Sigmoid colon (tissue), 7 donors: ENCODE results near the gene TNFSF15. TPM values are rescaled to one million over a fixed set of nuclear protein-coding genes. Genes with fewer than 3 reads are reported as not detected.

ENCODE experiments used
- DNase-seq: peaks from one replicate; pipeline ENCODE4 v3.0.0-alpha.2; 2019
- H3K27ac ChIP-seq, 4 donors: fragments of 200-600 bp; sonication (generic); one replicate each; pipeline ENCODE4 v1.5.1; 2016 to 2019; ENCODE audit warnings: mild to moderate bottlenecking in 1 of 4
- H3K27me3 ChIP-seq, 3 donors: fragments of 200-600 bp; sonication (generic); one replicate each; pipeline ENCODE4 v1.5.1; 2019; ENCODE audit warnings: mild to moderate bottlenecking in 1 of 3
- H3K36me3 ChIP-seq, 4 donors: fragments of 200-600 bp; sonication (generic); one replicate each; pipeline ENCODE4 v1.5.1; 2016 to 2019
- H3K4me1 ChIP-seq, 4 donors: fragments of 200-600 bp; sonication (generic); one replicate each; pipeline ENCODE4 v1.5.1; 2017 to 2019
- H3K4me3 ChIP-seq, 4 donors: fragments of 200-600 bp; sonication (generic); one replicate each; pipeline ENCODE4 v1.5.1; 2017 to 2019; ENCODE audit warnings: mild to moderate bottlenecking in 2 of 4, moderate library complexity in 1 of 4
- H3K9me3 ChIP-seq, 4 donors: fragments of 200-600 bp in 3 of 4; sonication (generic) in 3 of 4; one replicate each; pipeline versions ENCODE4 v1.5.1 to v1.6.1; 2013 to 2019
- EP300 ChIP-seq, 4 donors: sonication (generic); formaldehyde crosslinking; IDR thresholded peaks; one replicate each; pipeline ENCODE4 v1.6.1; 2017; ENCODE audit warnings: antibody characterized with exemption in 4 of 4
- POLR2A ChIP-seq, 2 donors: fragments of 450-650 bp; IDR thresholded peaks; one replicate each; pipeline ENCODE4 v1.6.1; 2016; ENCODE audit warnings: antibody characterized with exemption in 2 of 2, mild to moderate bottlenecking in 2 of 2, moderate library complexity in 2 of 2
- POLR2AphosphoS5 ChIP-seq, 4 donors: sonication (generic); formaldehyde crosslinking; IDR thresholded peaks; one replicate each; pipeline ENCODE4 v1.6.1; 2017; ENCODE audit warnings: antibody characterized with exemption in 4 of 4
- WGBS, 2 donors: extraction: QIAGEN DNeasy Blood & Tissue Kit; methylation state at CpG; one replicate each; pipeline ENCODE4 v1.1.7; 2013; 5-methylcytosine and 5-hydroxymethylcytosine counted together
- intact Hi-C: fragments of 100-400 bp; cut with DNase I; formaldehyde crosslinking; loops from one replicate; pipeline ENCODE4 v1.15.1; 2023
- polyA plus RNA-seq, 3 donors: library from polyadenylated mRNA; stranded (reverse); fragments of 200-250 nt; gene quantifications; one replicate each; pipeline ENCODE4 v1.2.3, GENCODE V29; 2013
- total RNA-seq, 4 donors: library from RNA; depleted of rRNA; stranded (reverse); fragments of >200 nt; gene quantifications; one replicate each; pipeline ENCODE4 v1.1.0, GENCODE V29; 2016
- TF ChIP-seq, protein P1 (sequence below), 4 experiments: fragments of 450-650 bp in 3 of 4; fragments of 200-600 bp in 1 of 4; IDR thresholded peaks; one replicate each; pipeline ENCODE4 v1.5.1; 2016 to 2019; ENCODE audit warnings: antibody characterized with exemption in 4 of 4, mild to moderate bottlenecking in 3 of 4, moderate library complexity in 2 of 4
- donor health status: healthy with polysubstance abuse.
- donor health status: Bipolar disorder and iron deficiency.
- donor health status: healthy.

TNFSF15 gene
- total and polyA plus RNA-seq, 7 donors, result 0.60 to 13.2 (median 2.3) TPM

DNA sequence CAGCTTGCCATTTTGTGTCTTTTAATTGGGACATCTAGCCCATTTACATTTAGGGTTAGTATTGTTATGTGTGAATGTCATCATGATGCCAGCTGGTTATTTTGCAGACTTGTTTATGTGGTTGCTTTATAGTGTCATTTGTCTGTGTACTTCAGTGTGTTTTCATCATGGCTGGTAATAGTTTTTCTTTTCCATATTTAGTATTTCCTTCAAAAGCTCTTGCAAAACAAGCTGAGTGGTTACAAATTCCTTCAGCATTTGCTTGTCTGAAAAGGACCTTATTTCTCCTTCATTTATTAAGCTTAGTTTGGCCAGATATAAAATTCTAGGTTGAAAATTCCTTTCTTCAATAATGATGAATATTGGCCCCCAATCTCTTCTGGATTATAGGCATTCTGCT lies 28.5 kb upstream of the TNFSF15 start:
- intact Hi-C loops, result no loop called here
- Histone ChIP-seq H3K4me3 (no peak overlapping the region), H3K4me1 (no peaks in the 10 kb centered on the region), H3K27ac (no peak overlapping the region), H3K36me3 (no peaks in the 10 kb centered on the region), H3K9me3 (no peaks in the 10 kb centered on the region), H3K27me3 (no peaks in the 10 kb centered on the region)
- TF ChIP-seq POLR2A (IDR thresholded peaks at IDR 0.05), result no peak
- TF ChIP-seq EP300 (IDR thresholded peaks at IDR 0.05), result no peak
- no peak for TF ChIP-seq POLR2AphosphoS5 (IDR thresholded peaks at IDR 0.05)
- TF ChIP-seq, protein P1, sequence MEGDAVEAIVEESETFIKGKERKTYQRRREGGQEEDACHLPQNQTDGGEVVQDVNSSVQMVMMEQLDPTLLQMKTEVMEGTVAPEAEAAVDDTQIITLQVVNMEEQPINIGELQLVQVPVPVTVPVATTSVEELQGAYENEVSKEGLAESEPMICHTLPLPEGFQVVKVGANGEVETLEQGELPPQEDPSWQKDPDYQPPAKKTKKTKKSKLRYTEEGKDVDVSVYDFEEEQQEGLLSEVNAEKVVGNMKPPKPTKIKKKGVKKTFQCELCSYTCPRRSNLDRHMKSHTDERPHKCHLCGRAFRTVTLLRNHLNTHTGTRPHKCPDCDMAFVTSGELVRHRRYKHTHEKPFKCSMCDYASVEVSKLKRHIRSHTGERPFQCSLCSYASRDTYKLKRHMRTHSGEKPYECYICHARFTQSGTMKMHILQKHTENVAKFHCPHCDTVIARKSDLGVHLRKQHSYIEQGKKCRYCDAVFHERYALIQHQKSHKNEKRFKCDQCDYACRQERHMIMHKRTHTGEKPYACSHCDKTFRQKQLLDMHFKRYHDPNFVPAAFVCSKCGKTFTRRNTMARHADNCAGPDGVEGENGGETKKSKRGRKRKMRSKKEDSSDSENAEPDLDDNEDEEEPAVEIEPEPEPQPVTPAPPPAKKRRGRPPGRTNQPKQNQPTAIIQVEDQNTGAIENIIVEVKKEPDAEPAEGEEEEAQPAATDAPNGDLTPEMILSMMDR (IDR thresholded peaks at IDR 0.05), result no peak
- no peak for DNase-seq

DNA sequence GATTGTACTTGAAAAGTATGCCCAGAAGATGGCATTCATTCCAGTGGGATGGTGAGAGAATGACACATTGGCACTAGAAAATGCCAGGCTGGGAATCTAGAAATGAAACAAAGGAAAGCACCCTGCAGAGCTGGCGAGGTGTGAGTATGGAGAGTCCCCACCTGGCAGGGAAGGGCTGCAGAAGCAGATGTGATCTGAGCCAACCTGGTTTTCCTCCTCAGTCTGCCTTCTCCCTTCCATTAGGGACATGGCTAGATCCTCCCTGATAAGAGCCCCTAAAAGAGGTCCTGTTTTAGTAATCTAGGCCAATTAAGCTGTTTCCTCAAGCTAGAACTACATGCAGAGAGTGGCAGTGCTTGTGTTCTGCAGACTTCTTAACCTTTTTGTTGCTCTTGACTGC lies 24.7 kb upstream of the TNFSF15 start:
- intact Hi-C loops, result no loop called here
- Histone ChIP-seq H3K4me3 (no peak overlapping the region), H3K9me3 (no peaks in the 10 kb centered on the region), H3K27me3 (no peaks in the 10 kb centered on the region), H3K4me1 (no peaks in the 10 kb centered on the region), H3K36me3 (no peaks in the 10 kb centered on the region), H3K27ac (no peak overlapping the region)
- TF ChIP-seq EP300 (IDR thresholded peaks at IDR 0.05) (no peak), POLR2A (IDR thresholded peaks at IDR 0.05) (no peak), POLR2AphosphoS5 (IDR thresholded peaks at IDR 0.05) (no peak)
- TF ChIP-seq, protein P1 (IDR thresholded peaks at IDR 0.05), result no peak
- DNase-seq, result no peak
- WGBS, 2 donors, result 81 to 88% methylated on average over 1 of the region's 1 CpG

DNA sequence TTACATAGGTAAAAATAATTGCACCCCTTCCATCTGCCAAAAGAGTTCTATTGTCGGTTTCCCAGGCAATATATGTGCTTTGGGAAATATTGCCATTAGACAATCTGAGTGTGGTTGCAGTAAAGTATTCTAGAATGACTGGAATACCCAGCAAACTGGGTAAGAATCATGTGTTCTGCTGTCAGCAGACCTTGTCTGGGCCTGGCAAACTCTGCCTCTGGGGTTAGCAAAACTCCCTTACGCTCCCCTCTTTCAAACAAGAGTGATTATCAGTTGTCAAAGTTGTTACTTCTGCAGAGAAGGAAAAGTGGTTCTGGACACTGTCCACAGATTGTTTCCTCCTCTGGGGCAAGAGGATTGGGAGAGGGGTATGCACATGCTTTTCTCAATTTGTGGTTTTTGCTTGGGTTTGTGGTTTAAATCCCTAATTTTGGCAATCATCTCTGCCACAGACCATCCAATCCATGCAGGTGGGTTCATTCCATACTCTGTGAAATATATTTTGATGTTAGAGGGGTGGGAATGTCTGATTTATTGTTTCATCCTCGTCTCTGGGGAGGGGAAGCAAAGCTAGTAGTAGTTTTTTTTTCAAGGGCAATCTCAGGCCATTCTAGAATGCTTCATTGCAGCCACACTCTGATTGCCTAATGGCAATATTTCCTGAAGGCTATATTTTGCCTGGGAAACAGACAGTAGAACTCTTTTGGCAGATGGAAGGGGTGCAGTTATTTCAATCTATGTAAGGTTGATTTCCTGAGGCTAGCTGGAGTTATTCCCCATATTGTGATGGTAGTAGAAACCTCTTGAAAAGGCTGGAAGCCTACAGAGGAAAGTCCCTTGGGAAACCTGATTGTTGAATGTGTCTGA lies 24.0 kb upstream of the TNFSF15 start:
- H3K27me3 ChIP-seq, result no peaks in the 10 kb centered on the region
- no peaks in the 10 kb centered on the region for H3K9me3 ChIP-seq
- H3K4me1 ChIP-seq, result no peaks in the 10 kb centered on the region
- no peak overlapping the region for H3K27ac ChIP-seq
- TF ChIP-seq, protein P1 (IDR thresholded peaks at IDR 0.05), result no peak
- TF ChIP-seq EP300 (IDR thresholded peaks at IDR 0.05), result no peak
- TF ChIP-seq POLR2A (IDR thresholded peaks at IDR 0.05), result no peak
- no peak for TF ChIP-seq POLR2AphosphoS5 (IDR thresholded peaks at IDR 0.05)
- no peaks in the 10 kb centered on the region for H3K36me3 ChIP-seq
- DNase-seq, result no peak
- H3K4me3 ChIP-seq, result no peak overlapping the region
- 77 to 79% methylated on average over 3 of the region's 3 CpGs for WGBS, 2 donors
- intact Hi-C loops, result no loop called here

DNA sequence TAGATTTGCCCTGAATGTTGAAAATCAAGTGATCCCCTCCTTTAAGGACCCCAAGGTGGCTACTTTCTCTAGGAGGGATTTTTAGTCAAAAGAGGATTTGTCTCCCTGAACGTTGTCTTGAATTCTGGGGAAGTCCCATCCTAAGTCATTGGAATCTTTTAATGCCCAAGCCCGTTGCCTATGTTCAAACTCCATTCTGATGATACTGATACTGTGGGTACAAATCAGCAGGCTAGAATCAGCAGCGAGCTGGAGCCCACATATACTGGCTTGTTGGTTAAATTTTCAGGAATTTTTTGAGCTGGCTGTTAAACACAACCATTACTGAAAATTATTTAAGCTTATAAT lies 22.4 kb upstream of the TNFSF15 start:
- H3K27ac ChIP-seq, result no peak overlapping the region
- H3K4me1 ChIP-seq, result no peaks in the 10 kb centered on the region
- no peak for DNase-seq
- no peak overlapping the region for H3K4me3 ChIP-seq
- 88% methylated on average over 3 of the region's 3 CpGs for WGBS, 2 donors
- H3K9me3 ChIP-seq, result no peaks in the 10 kb centered on the region
- TF ChIP-seq POLR2AphosphoS5 (IDR thresholded peaks at IDR 0.05) (no peak), POLR2A (IDR thresholded peaks at IDR 0.05) (no peak), EP300 (IDR thresholded peaks at IDR 0.05) (no peak)
- H3K27me3 ChIP-seq, result no peaks in the 10 kb centered on the region
- no peaks in the 10 kb centered on the region for H3K36me3 ChIP-seq
- intact Hi-C loops, result no loop called here

DNA sequence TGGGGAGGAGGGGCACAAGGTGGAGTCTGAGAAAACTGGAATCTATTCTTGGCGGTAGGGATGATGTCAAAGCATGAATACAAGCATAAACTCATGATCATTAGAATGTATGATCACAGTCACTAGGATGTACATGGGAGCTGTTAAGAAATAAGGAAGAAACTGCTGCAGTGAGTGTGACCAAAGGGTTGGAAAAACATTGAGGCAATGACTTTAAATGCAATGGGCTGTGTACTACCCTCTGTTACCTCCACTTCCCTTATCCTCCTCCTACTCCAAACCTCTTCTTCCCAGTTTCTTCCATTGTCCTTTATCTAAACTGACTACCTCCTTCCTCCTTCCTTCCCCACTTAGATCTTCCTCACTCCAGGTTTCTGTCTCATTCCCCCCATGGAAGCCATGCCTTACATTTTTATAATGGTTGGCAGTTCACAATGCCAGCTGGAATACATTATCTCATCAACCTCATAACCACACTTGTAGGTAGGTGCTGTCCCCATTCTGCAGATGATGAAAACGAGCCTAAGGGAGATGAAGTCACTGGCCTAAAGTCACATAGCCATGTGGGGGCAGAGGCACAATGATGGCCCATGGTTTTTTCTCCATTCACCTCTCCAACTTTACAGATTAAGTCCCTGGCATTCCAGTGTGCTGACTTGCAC lies 21.9 kb upstream of the TNFSF15 start:
- H3K36me3 ChIP-seq, result no peaks in the 10 kb centered on the region
- DNase-seq, result no peak
- no peaks in the 10 kb centered on the region for H3K27me3 ChIP-seq
- TF ChIP-seq POLR2AphosphoS5 (IDR thresholded peaks at IDR 0.05) (no peak), POLR2A (IDR thresholded peaks at IDR 0.05) (no peak), EP300 (IDR thresholded peaks at IDR 0.05) (no peak)
- TF ChIP-seq, protein P1 (IDR thresholded peaks at IDR 0.05), result no peak
- H3K9me3 ChIP-seq, result no peaks in the 10 kb centered on the region
- no peaks in the 10 kb centered on the region for H3K4me1 ChIP-seq
- H3K27ac ChIP-seq, result no peak overlapping the region
- intact Hi-C loops, result no loop called here
- no peak overlapping the region for H3K4me3 ChIP-seq
- 79 to 90% methylated on average over 2 of the region's 2 CpGs for WGBS, 2 donors
